ENCODE measurements around the gene AFG1L.
"Not testable (repeated sequence)": the region's sequence is repeated elsewhere in the genome, so short reads cannot be mapped to it uniquely, and the experiment has no call there.

Gene AFG1L

GRCh38 chr6:108416047-108416833 lies 121.4 kb downstream of the AFG1L start:
- not testable (repeated sequence) for DNase-seq (ENCODE audit: low spot score)

GRCh38 chr6:108417027-108417426 lies 122.2 kb downstream of the AFG1L start:
- DNase-seq (ENCODE audit: low spot score) = no peak

- DNase-seq (ENCODE audit: low spot score) = no peak
Observed at GRCh38 chr6:108419474-108419873, 124.6 kb downstream of the AFG1L start.

- no peak for DNase-seq (ENCODE audit: low spot score)
Observed at GRCh38 chr6:108419934-108420609, 125.2 kb downstream of the AFG1L start.

GRCh38 chr6:108421366-108421765 lies 126.5 kb downstream of the AFG1L start:
- DNase-seq (ENCODE audit: low spot score) = no peak

- DNase-seq (ENCODE audit: low spot score) = no peak
Observed at GRCh38 chr6:108423982-108424705, 129.3 kb downstream of the AFG1L start.

- DNase-seq (ENCODE audit: low spot score) = no peak
Observed at GRCh38 chr6:108425428-108425827, 130.6 kb downstream of the AFG1L start.

GRCh38 chr6:108432143-108432542 lies 137.3 kb downstream of the AFG1L start:
- no peak for DNase-seq (ENCODE audit: low spot score)

GRCh38 chr6:108432792-108433191 lies 137.9 kb downstream of the AFG1L start:
- no peak for DNase-seq (ENCODE audit: low spot score)

GRCh38 chr6:108434222-108434621 lies 139.4 kb downstream of the AFG1L start:
- DNase-seq (ENCODE audit: low spot score) = no peak

- DNase-seq (ENCODE audit: low spot score) = no peak
Observed at GRCh38 chr6:108435391-108435790, 140.5 kb downstream of the AFG1L start.

- DNase-seq (ENCODE audit: low spot score) = no peak
Observed at GRCh38 chr6:108436771-108437170, 141.9 kb downstream of the AFG1L start.

- DNase-seq (ENCODE audit: low spot score) = no peak
Observed at GRCh38 chr6:108437821-108438220, 143.0 kb downstream of the AFG1L start.

- DNase-seq (ENCODE audit: low spot score) = no peak
Observed at GRCh38 chr6:108438918-108439317, 144.1 kb downstream of the AFG1L start.

- DNase-seq (ENCODE audit: low spot score) = no peak
Observed at GRCh38 chr6:108441141-108441540, 146.3 kb downstream of the AFG1L start.

GRCh38 chr6:108442770-108443520 lies 148.1 kb downstream of the AFG1L start:
- no peak for DNase-seq (ENCODE audit: low spot score)

GRCh38 chr6:108446629-108447150 lies 151.8 kb downstream of the AFG1L start:
- DNase-seq (ENCODE audit: low spot score) = no peak

- no peak for DNase-seq (ENCODE audit: low spot score)
Observed at GRCh38 chr6:108448481-108448880, 153.6 kb downstream of the AFG1L start.

- DNase-seq (ENCODE audit: low spot score) = not testable (repeated sequence)
Observed at GRCh38 chr6:108449717-108450116, 154.9 kb downstream of the AFG1L start.

GRCh38 chr6:108451816-108452215 lies 157.0 kb downstream of the AFG1L start:
- no peak for DNase-seq (ENCODE audit: low spot score)

GRCh38 chr6:108452711-108453195 lies 157.9 kb downstream of the AFG1L start:
- DNase-seq (ENCODE audit: low spot score) = no peak

All from AG08395 (cell line).